Hematopoietic multipotent progenitor cell treated with erythropoietin and hydrocortisone succinate and interleukin-3 and kit ligand, for 15 days (in vitro differentiated cells): Measurements from ENCODE around the gene INTS6.
A peak's percentile ranks its signal among the peaks of the same experiment; 100 is the strongest.

Experiments
- DNase-seq: peaks from one replicate; pipeline ENCODE4 v3.0.0-alpha.2; 2015; ENCODE audit warnings: low spot score

The INTS6 gene, protein sequence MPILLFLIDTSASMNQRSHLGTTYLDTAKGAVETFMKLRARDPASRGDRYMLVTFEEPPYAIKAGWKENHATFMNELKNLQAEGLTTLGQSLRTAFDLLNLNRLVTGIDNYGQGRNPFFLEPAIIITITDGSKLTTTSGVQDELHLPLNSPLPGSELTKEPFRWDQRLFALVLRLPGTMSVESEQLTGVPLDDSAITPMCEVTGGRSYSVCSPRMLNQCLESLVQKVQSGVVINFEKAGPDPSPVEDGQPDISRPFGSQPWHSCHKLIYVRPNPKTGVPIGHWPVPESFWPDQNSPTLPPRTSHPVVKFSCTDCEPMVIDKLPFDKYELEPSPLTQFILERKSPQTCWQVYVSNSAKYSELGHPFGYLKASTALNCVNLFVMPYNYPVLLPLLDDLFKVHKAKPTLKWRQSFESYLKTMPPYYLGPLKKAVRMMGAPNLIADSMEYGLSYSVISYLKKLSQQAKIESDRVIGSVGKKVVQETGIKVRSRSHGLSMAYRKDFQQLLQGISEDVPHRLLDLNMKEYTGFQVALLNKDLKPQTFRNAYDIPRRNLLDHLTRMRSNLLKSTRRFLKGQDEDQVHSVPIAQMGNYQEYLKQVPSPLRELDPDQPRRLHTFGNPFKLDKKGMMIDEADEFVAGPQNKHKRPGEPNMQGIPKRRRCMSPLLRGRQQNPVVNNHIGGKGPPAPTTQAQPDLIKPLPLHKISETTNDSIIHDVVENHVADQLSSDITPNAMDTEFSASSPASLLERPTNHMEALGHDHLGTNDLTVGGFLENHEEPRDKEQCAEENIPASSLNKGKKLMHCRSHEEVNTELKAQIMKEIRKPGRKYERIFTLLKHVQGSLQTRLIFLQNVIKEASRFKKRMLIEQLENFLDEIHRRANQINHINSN

GRCh38 chr13:51452361-51453206 lies at the start of gene INTS6:
TSS of gene INTS6 (minus strand) at chr13:51453036. CDS start at chr13:51452525, 511 bp downstream.
- DNase-seq, result peak; percentile 100

DNA sequence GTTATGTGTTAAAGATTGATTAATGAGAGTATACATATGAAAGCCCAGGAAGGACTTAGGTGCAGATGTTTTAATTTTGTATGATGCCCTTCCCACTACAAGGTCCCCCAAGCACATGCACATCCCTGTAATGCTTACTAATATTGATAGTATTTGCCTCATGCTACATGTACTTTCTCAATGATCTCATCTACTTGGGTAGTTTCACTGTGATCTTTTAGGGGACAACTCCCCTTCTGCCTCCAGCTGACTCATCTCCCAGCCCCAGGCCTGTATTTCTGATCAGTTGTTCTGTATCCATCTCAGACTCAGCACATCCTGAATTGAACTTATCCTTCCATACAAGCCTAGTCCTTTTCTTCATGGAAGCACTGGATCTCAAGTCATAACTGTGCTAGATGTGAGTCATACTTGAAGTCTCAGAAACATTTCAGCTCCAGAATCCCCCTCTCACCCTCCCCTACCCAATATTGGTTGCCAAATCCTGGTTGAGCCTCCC lies 49.4 kb upstream of the INTS6 start:
- no peak for DNase-seq

- DNase-seq, result no peak
Measured at GRCh38 chr13:51501592-51502152, 48.8 kb upstream of the INTS6 start.

- DNase-seq, result no peak
Measured at GRCh38 chr13:51501096-51501495, 48.3 kb upstream of the INTS6 start.

DNA sequence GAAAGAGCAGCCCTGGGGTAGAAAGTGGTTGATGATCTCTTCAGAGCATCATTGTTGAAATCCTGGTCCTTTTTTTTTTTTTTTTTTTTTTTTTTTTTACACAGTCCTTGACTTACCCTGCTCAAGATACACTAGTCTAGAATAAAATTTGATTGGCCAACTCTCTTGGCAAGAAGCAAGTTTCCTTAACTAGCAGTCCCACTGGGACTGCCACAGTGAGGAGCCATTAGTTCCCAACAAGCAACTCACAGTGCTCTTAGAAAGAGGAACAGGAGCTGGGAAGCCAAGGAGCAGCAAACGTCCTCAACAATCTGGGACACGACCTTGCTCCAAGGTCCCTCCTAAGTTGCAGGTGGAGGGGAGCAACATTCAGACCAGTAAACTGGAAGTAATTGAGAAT lies 47.9 kb upstream of the INTS6 start:
- no peak for DNase-seq

DNA sequence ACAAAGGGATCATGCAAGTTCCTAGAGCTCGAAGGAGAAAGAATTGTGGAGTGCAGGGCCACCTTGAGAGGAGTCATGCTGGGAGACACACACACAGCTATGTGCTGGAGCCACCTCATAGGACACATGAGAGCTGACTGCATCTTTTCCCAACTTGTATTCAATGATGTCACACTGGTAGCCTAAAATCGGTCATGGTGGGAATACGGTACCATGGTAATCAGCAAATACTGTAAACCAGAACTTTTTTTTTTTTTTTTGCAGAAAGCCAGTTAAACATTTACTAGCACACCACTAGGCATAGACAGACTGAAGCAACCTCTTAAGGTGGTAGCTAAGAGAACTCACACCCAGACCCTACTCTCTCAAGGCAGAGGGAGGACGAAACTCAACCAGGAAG lies 47.0 kb upstream of the INTS6 start:
- no peak for DNase-seq

GRCh38 chr13:51495316-51495715 lies 42.5 kb upstream of the INTS6 start:
- DNase-seq, result no peak

DNA sequence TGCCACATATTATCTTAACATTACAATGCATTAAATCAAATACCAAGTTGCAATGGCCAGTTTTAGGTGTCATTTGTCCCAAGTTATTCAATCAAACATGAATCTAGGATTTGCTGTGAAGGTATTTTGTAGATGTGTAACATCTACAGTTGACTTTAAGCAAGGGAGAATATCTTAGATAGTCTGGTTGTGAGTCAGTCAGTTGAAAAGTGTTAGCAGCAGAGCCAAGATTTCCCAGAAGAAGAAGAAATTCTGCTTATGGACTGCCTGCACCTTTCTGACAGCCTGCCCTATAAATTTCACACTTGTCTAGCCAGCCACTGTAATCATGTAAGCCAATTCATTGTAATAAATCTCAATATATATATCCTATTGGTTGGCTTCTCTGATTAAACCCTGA lies 41.3 kb upstream of the INTS6 start:
- DNase-seq, result no peak

- DNase-seq, result no peak
Measured at GRCh38 chr13:51488212-51488611, 35.4 kb upstream of the INTS6 start.

DNA sequence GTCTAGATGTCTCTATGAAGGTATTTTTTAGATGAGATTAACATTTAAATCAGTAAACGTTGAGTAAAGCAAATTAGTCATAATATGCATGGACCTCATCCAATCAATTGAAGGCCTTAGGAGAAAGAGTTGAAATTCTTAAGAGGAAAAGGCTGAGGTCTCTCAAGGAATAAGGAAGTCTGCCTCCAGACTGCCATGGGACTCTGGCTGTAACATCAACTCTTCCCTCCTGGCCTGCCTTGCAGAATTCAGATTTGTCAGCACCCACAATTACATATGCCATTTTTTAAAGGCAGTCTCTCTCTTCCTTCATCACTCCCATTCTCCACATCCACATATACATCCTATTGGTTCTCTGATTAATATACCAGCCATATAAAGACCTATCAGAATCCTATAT lies 28.8 kb upstream of the INTS6 start:
- DNase-seq, result no peak

DNA sequence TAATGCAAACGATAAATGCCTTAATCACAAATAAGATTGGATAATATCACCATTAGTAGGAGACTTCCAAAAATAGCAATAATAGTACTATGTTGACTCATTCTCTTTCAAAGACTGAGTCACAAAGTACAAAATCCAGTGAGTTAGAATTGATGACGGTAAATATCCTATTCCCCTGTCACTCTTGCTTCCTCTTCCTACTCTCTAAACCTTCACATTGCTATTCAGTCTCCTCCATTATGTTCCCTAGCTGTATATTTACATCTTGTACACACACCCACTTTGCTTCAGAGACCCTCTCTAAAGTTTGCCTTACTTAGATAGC lies 26.3 kb upstream of the INTS6 start:
- no peak for DNase-seq

DNA sequence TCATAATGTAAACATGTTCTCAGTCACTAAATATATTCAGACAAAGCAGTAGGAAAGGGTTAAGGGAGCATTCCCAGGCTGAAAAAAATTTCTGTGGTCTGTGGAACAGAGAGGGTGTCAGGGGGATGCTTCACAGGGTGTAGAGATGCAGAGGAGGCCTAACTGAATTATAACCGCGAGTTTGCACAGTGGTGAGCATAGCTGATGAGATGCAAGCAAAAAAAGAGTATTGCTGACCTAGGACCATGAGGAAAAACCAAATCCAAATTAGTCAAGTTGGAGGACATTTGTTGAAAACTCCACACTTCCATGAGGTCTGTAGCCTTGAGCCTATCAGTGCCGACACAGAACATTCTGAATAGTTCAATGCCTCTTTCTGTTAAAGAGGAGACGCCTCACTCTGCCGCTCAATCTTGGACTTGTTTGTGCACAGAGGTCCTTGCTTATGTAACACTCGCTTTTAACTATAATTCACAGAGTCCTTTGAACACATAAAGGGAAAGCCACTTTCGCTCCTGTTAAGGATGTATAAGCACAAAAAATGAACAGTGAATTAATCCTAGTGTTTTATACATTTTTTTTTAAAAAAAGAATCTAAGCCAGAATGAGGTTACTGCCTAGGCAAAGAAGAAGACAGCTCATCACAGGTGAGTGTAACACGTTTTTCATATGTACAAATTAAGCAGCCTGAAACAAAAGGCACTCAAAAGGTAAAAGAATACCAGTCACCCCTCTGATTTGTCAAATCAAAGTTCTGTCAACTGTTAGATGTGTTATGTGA lies 25.8 kb upstream of the INTS6 start:
- DNase-seq, result no peak

GRCh38 chr13:51477653-51478324 lies 25.0 kb upstream of the INTS6 start:
- no peak for DNase-seq

- DNase-seq, result no peak
Measured at GRCh38 chr13:51477149-51477548, 24.3 kb upstream of the INTS6 start.

DNA sequence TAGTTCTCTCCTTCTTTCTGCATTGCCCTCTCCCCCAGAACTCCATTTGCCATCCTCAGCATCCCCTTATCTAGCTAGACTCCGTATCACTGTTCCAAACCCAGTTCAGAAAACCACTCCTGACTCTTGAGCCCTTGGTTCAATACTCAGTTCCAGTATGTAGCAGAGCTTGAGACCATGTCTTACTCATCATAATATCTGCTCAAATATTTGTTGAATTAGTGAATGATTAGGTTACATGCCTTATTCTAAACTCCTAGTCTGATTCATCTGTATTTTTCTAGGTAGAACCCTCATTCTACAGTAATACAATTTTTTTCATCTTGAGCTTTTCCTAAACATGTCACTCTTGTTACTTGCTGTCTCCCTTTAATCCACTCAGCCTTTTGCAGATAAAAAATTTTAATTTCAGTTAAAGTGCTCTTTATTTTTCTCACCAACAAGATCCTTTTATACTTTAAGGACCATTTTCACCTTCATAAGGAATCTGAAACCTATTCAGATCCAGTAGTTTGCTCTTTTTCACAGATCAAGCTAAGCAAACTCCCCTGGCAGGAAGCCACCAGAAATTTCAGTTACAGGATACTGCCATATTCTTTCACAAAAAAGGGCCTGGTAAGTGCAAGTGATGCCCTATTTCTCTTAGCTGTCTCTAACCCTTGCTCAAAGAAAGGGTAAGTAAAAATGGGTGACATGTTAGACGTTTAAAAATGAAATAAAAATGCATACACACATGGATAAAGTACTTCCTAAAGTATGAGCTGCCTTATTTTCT lies 23.1 kb upstream of the INTS6 start:
- DNase-seq, result no peak

GRCh38 chr13:51469790-51470189 lies 17.0 kb upstream of the INTS6 start:
- DNase-seq, result no peak

DNA sequence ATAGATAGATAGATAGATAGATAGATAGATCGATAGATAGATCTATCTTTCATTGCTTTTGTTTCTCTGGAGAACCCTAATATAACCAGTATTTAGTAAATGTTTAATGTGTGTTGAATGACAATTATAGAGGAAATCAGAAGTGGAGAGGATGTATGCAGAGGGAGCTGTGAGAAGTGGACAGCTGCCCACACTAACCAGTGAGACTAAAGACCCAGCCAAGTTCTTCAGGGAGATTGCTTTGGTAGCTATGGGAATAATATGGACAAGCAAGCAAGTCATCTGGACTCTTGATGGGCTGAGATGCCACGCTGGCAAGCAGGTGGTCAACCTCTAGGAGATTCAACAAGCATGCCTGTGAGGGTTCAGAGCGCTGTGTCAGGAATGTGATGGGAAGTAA lies 14.9 kb upstream of the INTS6 start:
- no peak for DNase-seq

- no peak for DNase-seq
Measured at GRCh38 chr13:51465124-51465523, 12.3 kb upstream of the INTS6 start.

DNA sequence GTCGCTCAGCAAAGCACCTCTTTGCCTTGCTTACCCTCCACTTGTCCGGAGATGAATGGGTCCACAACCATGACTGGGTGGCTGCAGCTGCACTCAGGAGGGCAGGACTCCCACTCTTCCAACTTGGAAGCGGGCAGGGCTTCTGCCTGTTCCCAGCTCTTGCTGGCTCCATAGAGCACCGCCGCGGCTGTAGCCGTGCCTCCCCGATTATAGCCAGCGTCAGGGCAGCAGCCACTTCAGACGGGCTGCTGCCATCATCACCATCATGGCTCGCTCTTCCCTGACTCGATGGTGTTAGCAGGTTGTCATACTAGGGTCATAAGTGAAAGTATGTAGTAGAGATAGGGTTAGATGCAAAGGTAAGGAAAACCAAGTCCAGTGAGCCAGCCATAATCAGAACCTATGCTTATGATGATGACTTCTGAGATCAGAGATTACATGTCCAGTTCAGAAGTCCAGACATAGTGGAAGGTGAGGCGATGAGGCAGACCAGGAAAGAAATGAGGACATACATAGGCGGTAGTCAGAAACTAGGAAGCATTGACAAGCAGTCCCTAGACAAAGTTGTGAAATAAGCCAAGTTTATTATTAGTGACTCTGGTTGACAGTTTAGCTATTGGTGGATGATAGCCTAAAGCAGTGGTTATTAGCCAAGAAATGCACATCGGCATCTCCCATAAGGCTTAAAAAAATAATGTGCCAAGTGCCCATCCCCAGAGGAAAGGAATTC lies 4.4 kb upstream of the INTS6 start:
- no peak for DNase-seq
